Measurements from ENCODE around the gene AKAP12.

DNA sequence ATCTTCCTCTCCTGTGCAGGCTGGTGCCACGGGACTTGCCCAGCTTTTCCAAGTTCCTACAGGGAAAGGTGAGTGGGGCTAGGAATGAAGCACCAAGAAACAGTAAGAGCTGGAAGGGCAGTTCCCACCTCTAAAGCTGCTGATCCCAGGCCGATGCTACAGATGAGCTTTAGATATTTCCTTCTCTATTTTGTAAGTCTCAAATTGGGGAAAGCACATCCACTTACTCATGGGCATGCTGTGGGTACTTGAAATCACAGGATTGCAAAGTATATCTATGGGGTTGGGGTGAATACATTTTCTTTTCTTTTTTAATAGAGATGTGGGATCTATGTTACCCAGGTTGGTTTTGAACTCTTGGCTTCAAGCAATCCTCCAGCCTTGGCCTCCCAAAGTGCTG is 148.5 kb downstream of the AKAP12 start:
- TF ChIP-seq, protein P1, sequence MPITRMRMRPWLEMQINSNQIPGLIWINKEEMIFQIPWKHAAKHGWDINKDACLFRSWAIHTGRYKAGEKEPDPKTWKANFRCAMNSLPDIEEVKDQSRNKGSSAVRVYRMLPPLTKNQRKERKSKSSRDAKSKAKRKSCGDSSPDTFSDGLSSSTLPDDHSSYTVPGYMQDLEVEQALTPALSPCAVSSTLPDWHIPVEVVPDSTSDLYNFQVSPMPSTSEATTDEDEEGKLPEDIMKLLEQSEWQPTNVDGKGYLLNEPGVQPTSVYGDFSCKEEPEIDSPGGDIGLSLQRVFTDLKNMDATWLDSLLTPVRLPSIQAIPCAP (CRISPR knock-in tag; IDR thresholded peaks at IDR 0.05): no peak
- TF ChIP-seq ZNF671 (CRISPR knock-in tag; IDR thresholded peaks at IDR 0.05) (no peak), NFE2L1 (CRISPR knock-in tag; IDR thresholded peaks at IDR 0.05) (no peak), NR1H2 (CRISPR knock-in tag; IDR thresholded peaks at IDR 0.05) (no peak), JUN (CRISPR knock-in tag; IDR thresholded peaks at IDR 0.05) (no peak), SP1 (CRISPR knock-in tag; conservative IDR thresholded peaks at IDR 0.05) (no peak), GABPB1 (CRISPR knock-in tag; IDR thresholded peaks at IDR 0.05) (no peak), CREB1 (CRISPR knock-in tag; IDR thresholded peaks at IDR 0.05) (no peak), FOXJ3 (CRISPR knock-in tag; IDR thresholded peaks at IDR 0.05; ENCODE audit: borderline replicate concordance) (no peak), ZNF232 (CRISPR knock-in tag; IDR thresholded peaks at IDR 0.05) (no peak)
- TF ChIP-seq, protein P2, sequence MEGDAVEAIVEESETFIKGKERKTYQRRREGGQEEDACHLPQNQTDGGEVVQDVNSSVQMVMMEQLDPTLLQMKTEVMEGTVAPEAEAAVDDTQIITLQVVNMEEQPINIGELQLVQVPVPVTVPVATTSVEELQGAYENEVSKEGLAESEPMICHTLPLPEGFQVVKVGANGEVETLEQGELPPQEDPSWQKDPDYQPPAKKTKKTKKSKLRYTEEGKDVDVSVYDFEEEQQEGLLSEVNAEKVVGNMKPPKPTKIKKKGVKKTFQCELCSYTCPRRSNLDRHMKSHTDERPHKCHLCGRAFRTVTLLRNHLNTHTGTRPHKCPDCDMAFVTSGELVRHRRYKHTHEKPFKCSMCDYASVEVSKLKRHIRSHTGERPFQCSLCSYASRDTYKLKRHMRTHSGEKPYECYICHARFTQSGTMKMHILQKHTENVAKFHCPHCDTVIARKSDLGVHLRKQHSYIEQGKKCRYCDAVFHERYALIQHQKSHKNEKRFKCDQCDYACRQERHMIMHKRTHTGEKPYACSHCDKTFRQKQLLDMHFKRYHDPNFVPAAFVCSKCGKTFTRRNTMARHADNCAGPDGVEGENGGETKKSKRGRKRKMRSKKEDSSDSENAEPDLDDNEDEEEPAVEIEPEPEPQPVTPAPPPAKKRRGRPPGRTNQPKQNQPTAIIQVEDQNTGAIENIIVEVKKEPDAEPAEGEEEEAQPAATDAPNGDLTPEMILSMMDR (IDR thresholded peaks at IDR 0.05): no peak
- TF ChIP-seq, protein P3, sequence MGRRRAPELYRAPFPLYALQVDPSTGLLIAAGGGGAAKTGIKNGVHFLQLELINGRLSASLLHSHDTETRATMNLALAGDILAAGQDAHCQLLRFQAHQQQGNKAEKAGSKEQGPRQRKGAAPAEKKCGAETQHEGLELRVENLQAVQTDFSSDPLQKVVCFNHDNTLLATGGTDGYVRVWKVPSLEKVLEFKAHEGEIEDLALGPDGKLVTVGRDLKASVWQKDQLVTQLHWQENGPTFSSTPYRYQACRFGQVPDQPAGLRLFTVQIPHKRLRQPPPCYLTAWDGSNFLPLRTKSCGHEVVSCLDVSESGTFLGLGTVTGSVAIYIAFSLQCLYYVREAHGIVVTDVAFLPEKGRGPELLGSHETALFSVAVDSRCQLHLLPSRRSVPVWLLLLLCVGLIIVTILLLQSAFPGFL (CRISPR knock-in tag; IDR thresholded peaks at IDR 0.05; ENCODE audit: borderline replicate concordance): no peak
- TF ChIP-seq, protein P4, sequence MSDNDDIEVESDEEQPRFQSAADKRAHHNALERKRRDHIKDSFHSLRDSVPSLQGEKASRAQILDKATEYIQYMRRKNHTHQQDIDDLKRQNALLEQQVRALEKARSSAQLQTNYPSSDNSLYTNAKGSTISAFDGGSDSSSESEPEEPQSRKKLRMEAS (CRISPR knock-in tag; IDR thresholded peaks at IDR 0.05): no peak
- TF ChIP-seq, protein P5, sequence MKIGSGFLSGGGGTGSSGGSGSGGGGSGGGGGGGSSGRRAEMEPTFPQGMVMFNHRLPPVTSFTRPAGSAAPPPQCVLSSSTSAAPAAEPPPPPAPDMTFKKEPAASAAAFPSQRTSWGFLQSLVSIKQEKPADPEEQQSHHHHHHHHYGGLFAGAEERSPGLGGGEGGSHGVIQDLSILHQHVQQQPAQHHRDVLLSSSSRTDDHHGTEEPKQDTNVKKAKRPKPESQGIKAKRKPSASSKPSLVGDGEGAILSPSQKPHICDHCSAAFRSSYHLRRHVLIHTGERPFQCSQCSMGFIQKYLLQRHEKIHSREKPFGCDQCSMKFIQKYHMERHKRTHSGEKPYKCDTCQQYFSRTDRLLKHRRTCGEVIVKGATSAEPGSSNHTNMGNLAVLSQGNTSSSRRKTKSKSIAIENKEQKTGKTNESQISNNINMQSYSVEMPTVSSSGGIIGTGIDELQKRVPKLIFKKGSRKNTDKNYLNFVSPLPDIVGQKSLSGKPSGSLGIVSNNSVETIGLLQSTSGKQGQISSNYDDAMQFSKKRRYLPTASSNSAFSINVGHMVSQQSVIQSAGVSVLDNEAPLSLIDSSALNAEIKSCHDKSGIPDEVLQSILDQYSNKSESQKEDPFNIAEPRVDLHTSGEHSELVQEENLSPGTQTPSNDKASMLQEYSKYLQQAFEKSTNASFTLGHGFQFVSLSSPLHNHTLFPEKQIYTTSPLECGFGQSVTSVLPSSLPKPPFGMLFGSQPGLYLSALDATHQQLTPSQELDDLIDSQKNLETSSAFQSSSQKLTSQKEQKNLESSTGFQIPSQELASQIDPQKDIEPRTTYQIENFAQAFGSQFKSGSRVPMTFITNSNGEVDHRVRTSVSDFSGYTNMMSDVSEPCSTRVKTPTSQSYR (CRISPR knock-in tag; IDR thresholded peaks at IDR 0.05): no peak

Measured in WTC11 (cell line).